Prostate gland (tissue), 2 donors: ENCODE results near the gene SEMA3F. TPM values are rescaled to one million over a fixed set of nuclear protein-coding genes. Genes with fewer than 3 reads are reported as not detected.

Source experiments
- DNase-seq: peaks from one replicate; pipeline ENCODE4 v3.0.0-alpha.2; 2019; ENCODE audit warnings: low spot score
- H3K27ac ChIP-seq, 2 donors: fragments of 200-600 bp; sonication (generic); 2 replicates each; pipeline ENCODE4 v1.5.1; 2017 to 2019
- H3K27me3 ChIP-seq: fragments of 200-600 bp; sonication (generic); replicated peaks from 2 replicates; pipeline ENCODE4 v1.5.1; 2019; ENCODE audit not compliant: insufficient read depth
- H3K36me3 ChIP-seq, 2 donors: fragments of 200-600 bp; sonication (generic); 1 replicate in 1 of 2; 2 replicates in 1 of 2; pipeline versions ENCODE4 v1.5.1 to v1.8.1; 2017 to 2019
- H3K4me1 ChIP-seq: fragments of 200-600 bp; sonication (generic); replicated peaks from 2 replicates; pipeline ENCODE4 v1.5.1; 2019
- H3K4me3 ChIP-seq, 2 donors: fragments of 200-600 bp; sonication (generic); 2 replicates each; pipeline ENCODE4 v1.5.1; 2017 to 2019
- H3K9me3 ChIP-seq: fragments of 200-600 bp; sonication (generic); 2 replicates; pipeline ENCODE4 v1.5.1; 2017
- POLR2A ChIP-seq: fragments of 450-650 bp; IDR thresholded peaks from one replicate; pipeline ENCODE4 v1.6.1; 2016; ENCODE audit warnings: antibody characterized with exemption, mild to moderate bottlenecking
- POLR2AphosphoS5 ChIP-seq: sonication (generic); formaldehyde crosslinking; IDR thresholded peaks from one replicate; pipeline ENCODE4 v1.6.1; 2017; ENCODE audit warnings: antibody characterized with exemption
- WGBS: methylation state at CpG from one replicate; pipeline ENCODE4 v1.1.5; 2018; 5-methylcytosine and 5-hydroxymethylcytosine counted together
- intact Hi-C: fragments of 100-400 bp; cut with DNase I; formaldehyde crosslinking; loops from one replicate; pipeline ENCODE4 v1.14.2; 2022
- total RNA-seq, 2 donors: library from RNA; depleted of rRNA; stranded (reverse); fragments of >200 nt; gene quantifications; one replicate each; pipeline ENCODE4 v1.1.0, GENCODE V29; 2016
- TF ChIP-seq, protein P1 (sequence below), 4 experiments: fragments of 200-600 bp in 2 of 4; fragments of 450-650 bp in 2 of 4; sonication (generic) in 2 of 4; IDR thresholded peaks; 1 replicate in 3 of 4; 2 replicates in 1 of 4; pipeline ENCODE4 v1.5.1; 2016 to 2019; ENCODE audit warnings: antibody characterized with exemption in 4 of 4, mild to moderate bottlenecking in 2 of 4, moderate library complexity in 2 of 4

SEMA3F gene
- total RNA-seq, 2 donors from 2014 or later = 43.3 to 71.8 TPM

- Histone ChIP-seq H3K27ac (no peak overlapping the region), H3K4me1 (no peaks in the 10 kb centered on the region), H3K4me3 (peak overlapping the region; percentile 10 to 20), H3K27me3 (no peaks in the 10 kb centered on the region), H3K36me3 (no peaks in the 10 kb centered on the region), H3K9me3 (no peaks in the 10 kb centered on the region)
- peak; percentile 32 for DNase-seq
- TF ChIP-seq, protein P1, sequence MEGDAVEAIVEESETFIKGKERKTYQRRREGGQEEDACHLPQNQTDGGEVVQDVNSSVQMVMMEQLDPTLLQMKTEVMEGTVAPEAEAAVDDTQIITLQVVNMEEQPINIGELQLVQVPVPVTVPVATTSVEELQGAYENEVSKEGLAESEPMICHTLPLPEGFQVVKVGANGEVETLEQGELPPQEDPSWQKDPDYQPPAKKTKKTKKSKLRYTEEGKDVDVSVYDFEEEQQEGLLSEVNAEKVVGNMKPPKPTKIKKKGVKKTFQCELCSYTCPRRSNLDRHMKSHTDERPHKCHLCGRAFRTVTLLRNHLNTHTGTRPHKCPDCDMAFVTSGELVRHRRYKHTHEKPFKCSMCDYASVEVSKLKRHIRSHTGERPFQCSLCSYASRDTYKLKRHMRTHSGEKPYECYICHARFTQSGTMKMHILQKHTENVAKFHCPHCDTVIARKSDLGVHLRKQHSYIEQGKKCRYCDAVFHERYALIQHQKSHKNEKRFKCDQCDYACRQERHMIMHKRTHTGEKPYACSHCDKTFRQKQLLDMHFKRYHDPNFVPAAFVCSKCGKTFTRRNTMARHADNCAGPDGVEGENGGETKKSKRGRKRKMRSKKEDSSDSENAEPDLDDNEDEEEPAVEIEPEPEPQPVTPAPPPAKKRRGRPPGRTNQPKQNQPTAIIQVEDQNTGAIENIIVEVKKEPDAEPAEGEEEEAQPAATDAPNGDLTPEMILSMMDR (IDR thresholded peaks at IDR 0.05) = no peak
- no peak for TF ChIP-seq POLR2A
- no peak for TF ChIP-seq POLR2AphosphoS5
- 5% methylated on average over 52 of the region's 67 CpGs for WGBS
- intact Hi-C loops = no loop called here
These were observed 50.5 kb downstream of the SEMA3F start for GRCh38 chr3:50205413-50206276.

DNA sequence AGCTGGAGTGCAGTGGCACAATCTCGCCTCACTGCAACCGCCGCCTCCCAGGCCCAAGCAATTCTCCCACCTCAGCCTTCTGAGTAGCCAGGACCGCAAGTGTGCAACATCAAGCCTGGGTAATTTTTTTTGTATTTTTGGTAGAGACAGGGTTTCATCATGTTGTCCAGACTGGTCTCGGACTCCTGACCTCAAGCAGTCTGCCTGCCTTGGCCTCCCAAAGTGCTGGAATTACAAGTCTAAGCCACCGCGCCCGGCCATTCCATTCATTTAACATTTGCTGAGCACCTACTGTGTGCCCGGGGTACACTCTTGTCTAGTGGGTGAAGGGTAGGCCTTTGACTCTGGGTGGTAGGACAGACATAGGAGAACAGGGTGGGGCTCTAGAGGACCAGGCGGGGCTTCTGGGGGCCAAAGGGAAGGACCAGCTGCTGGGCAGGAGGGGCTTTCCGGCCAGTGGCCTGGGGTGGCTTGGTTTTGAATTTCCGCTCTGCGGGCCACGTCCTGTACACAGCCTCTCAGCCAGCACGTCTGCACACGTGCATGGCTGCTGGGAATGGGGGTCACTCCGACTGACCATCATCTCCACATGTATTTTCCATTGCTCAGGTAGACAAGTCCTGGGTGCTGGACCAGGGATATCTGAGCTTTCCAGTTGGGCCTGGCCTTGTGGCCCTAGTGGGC lies 52.4 kb downstream of the SEMA3F start:
- Histone ChIP-seq H3K27me3 (no peaks in the 10 kb centered on the region), H3K9me3 (no peaks in the 10 kb centered on the region), H3K36me3 (no peaks in the 10 kb centered on the region), H3K4me3 (no peak overlapping the region), H3K4me1 (no peaks in the 10 kb centered on the region), H3K27ac (no peak overlapping the region)
- no peak for TF ChIP-seq POLR2AphosphoS5
- no peak for TF ChIP-seq POLR2A
- TF ChIP-seq, protein P1 (IDR thresholded peaks at IDR 0.05) = no peak
- DNase-seq = no peak
- WGBS = 96% methylated on average over 17 of the region's 17 CpGs
- intact Hi-C loops = no loop called here

GRCh38 chr3:50208677-50209344 lies 53.7 kb downstream of the SEMA3F start:
- Histone ChIP-seq H3K4me1 (no peaks in the 10 kb centered on the region), H3K4me3 (no peak overlapping the region), H3K9me3 (no peaks in the 10 kb centered on the region), H3K27ac (no peak overlapping the region), H3K36me3 (no peaks in the 10 kb centered on the region), H3K27me3 (no peaks in the 10 kb centered on the region)
- no peak for DNase-seq
- WGBS = 80% methylated on average over 12 of the region's 14 CpGs
- intact Hi-C loops = no loop called here
- TF ChIP-seq, protein P1 (IDR thresholded peaks at IDR 0.05) = no peak
- TF ChIP-seq POLR2AphosphoS5 (no peak), POLR2A (no peak)

- Histone ChIP-seq H3K4me1 (no peaks in the 10 kb centered on the region), H3K4me3 (no peak overlapping the region), H3K27me3 (no peaks in the 10 kb centered on the region), H3K27ac (no peak overlapping the region), H3K9me3 (no peaks in the 10 kb centered on the region), H3K36me3 (no peaks in the 10 kb centered on the region)
- DNase-seq = no peak
- intact Hi-C loops = no loop called here
- TF ChIP-seq POLR2AphosphoS5 (no peak), POLR2A (no peak)
- TF ChIP-seq, protein P1 (IDR thresholded peaks at IDR 0.05) = no peak
- WGBS = 91% methylated on average over 5 of the region's 5 CpGs
These were observed 55.0 kb downstream of the SEMA3F start for GRCh38 chr3:50210176-50210509.
